Left renal pelvis (tissue), 4 donors: ENCODE data around the gene KLHL26. TPM values are rescaled to one million over a fixed set of nuclear protein-coding genes. Genes with fewer than 3 reads are reported as not detected.

ENCODE experiments used
- DNase-seq, 4 donors: peaks; one replicate each; pipeline ENCODE4 v3.0.0-alpha.2; 2013; ENCODE audit warnings: low read depth in 4 of 4, low spot score in 3 of 4
- polyA plus RNA-seq, 4 donors: library from polyadenylated mRNA; unstranded; fragments of 120-200 nt; gene quantifications; one replicate each; pipeline ENCODE4 v1.2.1, GENCODE V29; 2013; ENCODE audit not compliant: insufficient read length in 4 of 4

The KLHL26 gene
- polyA plus RNA-seq, 4 donors, result 5.1 to 10.3 (median 6.4) TPM

DNA sequence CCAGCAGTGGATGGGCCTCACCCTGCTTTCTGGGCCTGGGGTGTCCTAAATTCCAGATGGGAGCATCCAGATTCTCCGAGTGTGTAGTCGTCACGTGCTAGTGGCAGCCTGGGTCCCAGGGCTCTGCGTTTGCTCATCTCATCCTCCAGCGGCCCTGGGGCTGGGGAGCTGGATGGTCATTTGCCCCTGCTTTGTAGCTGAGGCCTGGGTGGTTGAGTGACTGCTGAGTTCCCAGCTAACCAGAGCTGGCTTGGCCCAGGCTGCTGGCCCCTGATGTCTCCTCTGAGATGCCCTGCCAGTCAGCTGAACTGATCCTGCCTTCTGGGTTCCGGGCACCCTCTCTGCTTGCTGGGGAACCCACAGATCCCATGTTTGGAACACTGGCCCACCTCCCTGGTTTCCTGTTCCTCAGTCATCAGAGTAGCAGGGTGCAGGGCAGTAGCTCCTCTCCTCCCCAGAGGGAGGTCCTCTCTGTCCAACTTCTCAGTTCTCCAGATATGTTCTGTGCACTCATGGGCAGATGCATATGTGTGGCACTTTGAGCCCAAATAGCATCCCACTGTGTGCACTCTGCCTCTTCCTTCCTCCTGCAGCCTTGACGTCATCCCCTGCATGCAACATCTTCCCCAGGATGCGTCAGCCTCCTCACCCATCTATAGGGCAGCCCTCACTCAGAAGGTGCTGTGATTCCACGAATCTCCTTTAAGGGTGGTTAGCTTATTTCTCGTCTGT is 24.3 kb downstream of the KLHL26 start:
- no peak for DNase-seq

DNA sequence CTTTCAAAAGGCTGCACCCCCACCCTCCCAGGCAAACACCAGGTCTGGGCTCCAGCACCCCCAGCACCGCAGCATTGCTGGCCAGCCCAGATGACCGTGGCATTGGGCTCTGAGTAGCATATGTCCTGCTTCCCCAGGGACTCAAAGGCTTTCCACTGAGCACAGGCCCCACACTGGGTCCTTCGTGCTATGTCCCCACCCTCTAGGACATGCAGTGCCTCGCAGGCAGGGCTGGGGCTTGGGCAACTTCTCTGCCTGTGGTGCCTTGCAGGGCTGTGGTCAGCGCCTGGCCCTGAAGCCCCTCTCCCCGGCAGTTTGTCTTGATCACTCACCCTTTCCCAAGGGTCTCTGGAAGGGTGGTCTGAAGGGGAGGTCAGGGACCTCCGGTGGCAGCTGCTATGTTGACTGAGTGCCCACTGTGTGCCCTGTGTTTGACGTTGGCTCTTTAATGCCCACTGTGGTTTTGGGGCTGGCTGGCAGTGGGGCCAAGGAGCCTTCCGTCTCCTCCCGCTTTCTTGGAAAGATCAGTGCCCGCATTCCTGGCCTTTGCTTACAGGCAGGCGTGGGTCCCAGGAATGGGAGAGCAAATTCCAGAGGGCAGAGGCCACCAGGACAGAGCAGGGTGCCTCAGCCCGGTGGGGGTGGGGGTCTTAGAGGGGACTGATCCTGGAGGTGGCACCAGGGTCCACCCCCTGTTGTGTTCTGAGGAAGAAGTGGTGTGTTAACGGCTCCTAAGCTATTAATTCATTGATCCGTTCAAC is 26.3 kb downstream of the KLHL26 start:
- no peak for DNase-seq

DNA sequence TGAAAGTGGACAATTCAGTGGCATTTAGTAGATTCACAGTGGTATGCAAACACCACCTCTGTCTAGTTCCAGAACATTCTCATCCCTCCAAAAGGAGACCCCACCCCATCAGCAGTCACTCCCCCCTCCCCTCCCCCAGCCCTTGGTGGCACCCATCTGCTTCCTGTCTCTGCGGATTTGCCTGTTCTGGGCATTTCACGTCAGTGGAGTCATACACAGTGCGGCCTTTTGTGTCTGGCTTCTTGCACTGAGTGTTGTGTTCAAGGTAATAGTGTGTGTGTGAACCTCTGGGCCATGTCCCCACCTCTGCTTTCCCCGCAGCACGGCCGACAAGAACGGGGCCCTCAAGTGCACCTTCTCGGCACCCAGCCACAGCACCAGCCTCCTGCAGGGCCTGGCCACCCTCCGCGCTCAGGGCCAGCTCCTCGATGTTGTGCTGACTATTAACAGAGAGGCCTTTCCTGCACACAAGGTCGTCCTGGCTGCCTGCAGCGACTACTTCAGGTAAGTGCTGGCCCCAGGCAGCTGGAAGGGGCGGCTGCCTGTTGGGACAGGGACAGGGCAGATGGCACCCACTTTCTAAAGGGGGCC is 27.2 kb downstream of the KLHL26 start:
- DNase-seq, result no peak

DNA sequence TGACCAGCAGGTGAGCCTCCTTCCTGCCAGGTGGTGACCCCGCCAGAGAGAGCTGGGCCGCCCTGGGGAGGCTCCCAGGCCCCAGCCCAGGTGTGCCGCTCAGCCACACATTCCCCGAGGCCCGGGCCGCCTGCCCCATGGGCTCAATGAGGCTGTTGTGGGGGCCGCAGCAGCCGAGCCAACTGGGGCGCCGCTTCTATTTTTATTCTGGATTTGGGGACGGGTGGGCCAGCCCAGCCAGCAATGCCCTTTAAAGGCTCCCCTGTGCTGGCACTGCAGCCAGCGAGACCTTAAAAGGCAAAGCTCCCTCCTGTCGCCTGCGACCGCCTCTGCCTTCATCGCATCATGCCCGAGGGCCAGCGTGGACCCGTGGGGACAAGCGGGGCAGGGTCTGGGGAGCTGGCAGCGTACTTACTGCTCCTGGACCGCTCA is 29.0 kb downstream of the KLHL26 start:
- DNase-seq, result no peak

DNA sequence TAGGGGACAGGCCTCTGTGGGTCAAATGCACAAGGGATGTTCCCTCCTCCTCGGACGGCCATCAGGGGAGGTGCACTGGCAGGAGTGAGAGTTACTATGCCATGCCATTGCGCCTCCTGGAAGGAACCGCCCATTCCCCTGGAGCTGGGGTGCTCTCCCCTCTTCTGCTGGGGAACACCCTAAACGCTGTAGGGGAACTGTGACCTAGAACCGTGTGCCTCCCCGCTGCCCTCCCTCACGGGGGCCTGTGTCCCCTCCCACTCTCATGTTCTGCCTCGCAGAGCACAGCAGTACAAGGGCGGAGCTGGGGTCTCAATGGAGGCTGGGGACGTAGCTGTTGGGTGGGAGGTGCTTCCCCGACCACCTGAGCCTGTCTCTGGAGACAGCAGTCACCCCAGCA is 29.5 kb downstream of the KLHL26 start:
- no peak for DNase-seq

DNA sequence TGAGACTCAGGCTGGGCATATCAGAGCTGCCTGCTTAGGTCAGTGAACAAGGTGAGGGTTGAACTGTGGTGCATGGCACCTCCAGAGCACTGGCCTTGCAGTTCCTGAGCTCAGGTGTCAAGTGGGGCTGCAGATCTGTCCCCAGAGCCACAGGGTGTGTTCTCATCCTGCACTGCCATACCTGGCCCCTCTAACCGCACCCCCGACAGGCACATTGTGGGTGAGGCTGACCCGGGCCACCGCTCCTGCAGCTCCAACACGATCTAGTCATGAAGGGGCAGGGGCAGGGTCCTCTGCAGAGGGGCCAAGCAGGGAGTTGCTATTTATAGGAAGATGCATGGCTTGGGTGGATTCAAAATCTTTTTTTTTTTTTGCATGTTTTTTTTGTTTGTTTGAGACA is 30.0 kb downstream of the KLHL26 start:
- no peak for DNase-seq

DNA sequence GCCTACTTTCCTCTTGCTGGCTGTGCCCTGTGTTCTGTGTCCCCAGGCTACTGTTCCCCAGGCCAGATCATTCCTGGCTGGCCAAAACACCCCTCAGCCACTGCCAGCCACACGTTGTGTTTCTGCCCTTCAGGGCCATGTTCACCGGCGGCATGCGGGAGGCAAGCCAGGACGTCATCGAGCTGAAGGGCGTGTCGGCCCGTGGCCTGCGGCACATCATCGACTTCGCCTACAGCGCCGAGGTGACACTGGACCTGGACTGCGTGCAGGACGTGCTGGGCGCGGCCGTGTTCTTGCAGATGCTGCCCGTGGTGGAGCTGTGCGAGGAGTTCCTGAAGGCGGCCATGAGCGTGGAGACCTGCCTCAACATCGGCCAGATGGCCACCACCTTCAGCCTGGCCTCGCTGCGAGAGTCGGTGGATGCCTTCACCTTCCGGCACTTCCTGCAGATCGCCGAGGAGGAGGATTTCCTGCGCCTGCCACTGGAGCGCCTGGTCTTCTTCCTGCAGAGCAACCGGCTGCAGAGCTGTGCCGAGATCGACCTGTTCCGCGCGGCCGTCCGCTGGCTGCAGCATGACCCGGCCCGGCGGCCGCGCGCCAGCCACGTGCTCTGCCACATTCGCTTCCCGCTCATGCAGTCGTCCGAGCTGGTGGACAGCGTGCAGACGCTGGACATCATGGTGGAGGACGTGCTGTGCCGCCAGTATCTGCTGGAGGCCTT is 30.9 kb downstream of the KLHL26 start:
- no peak for DNase-seq

DNA sequence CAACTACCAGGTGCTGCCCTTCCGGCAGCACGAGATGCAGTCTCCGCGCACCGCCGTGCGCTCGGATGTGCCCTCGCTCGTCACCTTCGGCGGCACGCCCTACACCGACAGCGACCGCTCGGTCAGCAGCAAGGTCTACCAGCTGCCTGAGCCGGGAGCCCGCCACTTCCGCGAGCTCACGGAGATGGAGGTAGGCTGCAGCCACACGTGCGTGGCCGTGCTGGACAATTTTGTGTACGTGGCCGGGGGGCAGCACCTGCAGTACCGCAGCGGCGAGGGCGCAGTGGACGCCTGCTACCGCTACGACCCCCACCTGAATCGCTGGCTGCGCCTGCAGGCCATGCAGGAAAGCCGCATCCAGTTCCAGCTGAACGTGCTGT is 31.4 kb downstream of the KLHL26 start:
- DNase-seq, result no peak

DNA sequence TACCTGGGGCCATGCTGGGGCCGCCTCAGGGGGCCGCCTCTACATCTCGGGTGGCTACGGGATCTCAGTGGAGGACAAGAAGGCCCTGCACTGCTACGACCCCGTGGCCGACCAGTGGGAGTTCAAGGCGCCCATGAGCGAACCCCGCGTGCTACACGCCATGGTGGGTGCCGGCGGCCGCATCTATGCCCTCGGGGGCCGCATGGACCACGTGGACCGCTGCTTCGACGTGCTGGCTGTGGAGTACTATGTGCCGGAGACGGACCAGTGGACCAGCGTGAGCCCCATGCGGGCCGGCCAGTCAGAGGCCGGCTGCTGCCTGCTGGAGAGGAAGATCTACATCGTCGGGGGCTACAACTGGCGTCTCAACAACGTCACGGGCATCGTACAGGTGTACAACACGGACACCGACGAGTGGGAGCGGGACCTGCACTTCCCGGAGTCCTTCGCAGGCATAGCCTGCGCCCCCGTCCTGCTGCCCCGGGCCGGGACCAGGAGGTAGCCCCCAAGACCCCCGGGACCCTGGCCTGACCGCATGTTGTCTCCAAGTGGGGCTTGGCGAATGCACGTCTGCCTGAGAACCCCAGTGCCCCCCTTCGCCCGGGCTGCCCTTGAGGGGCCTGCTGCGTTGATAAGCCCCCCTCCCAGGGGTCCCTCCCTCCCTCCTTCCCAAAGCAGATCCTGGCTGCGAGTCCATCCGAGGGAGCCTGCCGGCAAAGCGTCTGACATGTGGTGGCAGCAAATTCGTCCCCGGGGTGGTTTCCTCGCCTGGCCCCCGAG is 32.1 kb downstream of the KLHL26 start:
- DNase-seq, result no peak

DNA sequence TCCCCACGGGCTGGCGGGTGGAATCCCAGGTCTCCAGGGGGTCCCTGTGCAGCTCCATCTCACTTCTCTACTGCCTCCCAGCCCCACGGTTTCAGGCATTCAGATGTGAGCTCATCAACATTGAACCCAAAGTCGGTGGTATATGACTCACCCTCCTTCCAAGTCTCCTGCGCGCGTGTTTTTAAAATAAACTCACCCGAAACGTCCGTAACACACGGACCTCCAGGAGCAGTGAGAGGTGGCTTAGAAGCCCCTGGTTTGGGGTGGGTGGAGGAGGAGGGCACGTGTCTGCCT is 32.6 kb downstream of the KLHL26 start:
- no peak for DNase-seq

DNA sequence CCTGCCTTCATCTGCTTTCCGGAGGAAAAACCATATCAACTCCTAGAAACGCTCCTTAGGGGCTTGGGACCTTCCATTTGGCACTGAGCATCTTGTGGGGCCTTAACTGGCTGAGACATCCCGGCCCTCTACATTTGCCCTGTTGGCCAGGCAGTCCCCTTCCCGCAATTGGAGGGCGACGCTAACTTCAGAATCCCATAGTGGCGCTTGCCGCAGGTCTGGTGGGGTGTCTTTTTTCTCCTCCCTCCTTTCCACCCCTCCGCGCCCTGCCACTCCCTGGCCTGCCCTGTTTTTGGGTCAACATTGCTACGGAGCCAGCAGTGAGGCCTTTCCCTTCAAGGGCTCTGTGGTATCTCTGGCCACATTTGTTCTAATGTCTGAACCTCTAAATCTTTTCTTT is 33.1 kb downstream of the KLHL26 start:
- DNase-seq, result no peak

DNA sequence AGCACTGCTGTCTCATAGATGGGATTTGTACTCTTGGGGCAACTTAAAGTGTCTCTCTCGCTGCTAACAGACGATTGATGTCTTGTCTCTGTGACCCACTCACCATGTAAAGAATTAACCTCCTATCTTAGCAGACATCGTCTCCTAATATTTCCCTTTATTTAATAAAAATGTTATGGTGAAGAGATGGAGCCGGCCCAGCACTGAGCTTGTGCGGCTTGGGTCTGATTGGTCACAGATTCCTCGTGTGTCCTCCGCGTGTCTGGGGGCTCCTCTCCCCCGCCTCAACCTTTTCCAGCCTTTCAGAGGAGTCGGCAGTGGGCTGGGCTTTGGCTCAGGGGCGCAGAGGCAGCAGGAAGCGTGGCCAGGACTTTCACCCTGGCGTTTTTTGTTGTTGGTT is 33.5 kb downstream of the KLHL26 start:
- no peak for DNase-seq

DNA sequence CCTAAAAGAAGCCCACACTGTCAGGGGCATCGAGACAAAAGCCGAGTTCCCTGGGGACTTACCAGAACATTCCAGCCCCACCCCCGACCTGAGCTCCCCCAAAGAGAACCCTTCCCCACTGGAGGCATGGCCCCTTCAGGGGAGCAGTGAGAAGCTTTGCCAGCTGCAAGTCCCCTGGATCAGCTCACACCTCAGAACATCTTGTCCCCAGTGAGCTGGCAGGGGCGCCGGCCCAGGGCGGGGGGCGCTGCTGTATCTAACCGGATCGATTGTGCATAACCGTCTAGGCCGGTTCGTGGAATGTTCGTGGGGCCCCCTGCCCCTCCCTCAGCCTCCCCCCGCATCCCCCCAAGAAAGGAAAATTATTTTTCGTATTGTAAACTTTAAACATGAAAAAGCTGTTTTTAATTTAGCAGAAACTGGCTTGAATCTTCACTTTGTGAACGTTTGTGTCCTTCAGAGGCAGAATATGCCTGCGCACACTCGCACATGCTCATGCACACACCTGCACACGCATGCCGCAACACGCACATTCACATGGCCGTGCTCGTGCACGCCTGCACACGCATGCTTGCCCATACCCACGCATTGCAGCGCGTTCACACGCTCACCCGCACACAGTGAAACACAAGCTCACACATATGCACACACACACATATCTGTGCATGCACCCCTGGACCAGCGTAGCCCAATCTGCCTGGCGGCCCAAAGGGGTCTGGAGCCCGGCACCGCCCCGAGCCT is 34.6 kb downstream of the KLHL26 start:
- DNase-seq, result no peak

DNA sequence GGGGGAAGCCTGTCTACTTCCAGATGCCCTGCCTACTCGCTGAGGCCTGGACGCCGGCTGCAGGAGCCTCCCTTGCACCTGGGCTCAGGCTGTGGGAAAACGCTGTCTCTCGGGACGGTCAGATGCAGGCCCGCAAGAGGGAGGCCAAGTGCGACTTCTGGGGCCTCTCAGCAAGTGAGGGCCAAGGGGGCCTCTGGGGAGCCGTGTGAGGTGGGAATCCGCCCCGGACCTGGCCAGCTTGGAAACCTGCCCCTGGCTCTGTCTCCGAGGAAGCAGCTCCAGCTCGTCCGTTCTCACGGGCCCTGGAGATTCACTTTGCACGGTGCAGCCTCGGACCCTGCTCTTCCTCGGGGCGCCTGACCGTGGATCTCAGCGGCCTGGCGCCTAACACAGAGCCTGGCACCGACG is 35.2 kb downstream of the KLHL26 start:
- DNase-seq, result no peak

DNA sequence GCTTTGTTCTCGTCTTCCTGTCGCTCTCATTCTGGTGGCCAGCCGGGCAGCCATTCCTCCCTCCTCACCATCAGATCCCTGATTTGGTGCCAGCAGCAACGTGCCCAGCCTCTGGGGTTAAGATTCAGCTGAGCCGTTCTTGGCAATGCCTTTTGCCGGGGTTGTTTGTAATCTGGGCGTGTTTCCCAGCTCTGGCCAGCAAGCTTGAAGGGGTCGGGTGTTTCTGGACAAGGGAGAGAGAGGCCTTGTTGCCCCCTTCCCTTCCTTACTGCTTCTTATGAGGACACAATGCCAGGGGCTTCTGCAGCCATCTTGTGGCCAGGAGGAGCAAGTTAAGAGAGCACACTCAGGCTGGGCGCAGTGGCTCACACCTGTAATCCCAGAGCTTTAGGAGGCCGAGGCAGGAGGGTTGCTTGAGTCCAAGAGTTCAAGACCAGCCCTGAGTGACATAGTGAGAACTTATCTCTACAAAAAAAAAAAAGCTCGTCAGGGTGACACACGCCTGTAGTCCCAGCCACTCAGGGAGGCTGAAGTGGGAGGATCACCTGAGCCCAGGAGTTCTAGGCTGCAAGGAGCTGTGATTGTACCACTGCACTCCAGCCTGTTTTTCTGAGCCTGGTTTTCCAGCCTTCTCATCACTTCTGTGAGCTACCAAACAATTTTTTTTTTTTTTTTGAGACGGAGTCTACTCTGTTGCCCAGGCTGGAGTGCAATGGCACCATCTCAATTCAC is 35.9 kb downstream of the KLHL26 start:
- DNase-seq, result no peak

DNA sequence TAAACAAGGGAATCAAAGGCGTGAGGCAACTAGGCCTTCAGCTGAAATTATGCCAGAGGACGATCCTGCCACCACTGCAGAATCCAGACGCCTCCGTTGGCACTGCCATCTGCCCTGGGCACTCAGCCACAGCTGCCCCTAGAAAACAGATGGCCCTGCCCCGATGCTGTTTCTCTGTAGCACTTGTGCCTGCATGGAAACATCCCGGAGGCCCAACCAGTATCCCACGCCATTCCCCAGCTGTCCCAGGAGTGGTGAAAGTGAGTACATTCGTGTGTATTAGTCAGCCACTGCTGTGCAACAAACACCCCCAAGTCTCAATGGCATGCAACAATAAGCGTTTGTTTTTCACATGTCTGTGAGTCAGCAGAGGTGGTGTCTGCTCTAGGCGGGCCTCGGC is 37.8 kb downstream of the KLHL26 start:
- no peak for DNase-seq

DNA sequence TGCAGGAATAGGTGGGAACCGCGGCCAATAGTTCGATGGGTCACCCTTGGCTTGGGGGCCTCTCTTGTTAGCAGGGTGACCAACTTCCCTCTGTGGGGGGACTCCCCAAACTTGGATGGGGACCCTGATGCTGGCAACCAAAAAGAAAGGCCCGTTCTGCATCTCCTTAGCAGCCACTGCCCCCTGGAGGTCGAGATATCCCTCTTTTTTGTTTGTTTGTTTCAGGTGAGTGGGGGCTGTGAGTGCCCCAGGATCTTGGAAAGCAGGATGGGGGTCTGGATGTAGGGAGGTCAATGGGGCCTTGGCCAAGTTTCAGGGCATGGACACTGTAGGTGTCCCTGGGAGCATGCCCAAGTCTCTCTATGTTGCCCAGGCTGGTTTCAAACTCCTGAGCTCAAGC is 39.0 kb downstream of the KLHL26 start:
- no peak for DNase-seq

DNA sequence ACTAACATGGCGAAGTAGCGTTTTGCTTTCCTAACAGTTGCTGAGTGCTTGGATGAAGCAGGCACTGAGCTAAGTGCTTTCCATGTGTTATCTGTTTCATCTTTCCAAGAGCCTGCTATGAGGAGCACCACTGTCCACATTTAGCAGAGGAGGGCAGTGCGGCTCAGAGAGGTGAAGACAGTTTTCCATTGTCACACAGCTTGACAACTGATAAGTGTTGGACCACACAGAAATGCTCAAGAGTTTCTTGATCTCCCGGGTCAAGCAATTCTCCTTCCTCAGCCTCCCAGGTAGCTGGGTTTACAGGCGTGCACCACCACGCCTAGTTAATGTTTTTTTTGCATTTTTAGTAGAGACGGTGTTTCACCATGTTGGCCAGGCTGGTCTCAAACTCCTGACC is 39.9 kb downstream of the KLHL26 start:
- DNase-seq, result no peak

DNA sequence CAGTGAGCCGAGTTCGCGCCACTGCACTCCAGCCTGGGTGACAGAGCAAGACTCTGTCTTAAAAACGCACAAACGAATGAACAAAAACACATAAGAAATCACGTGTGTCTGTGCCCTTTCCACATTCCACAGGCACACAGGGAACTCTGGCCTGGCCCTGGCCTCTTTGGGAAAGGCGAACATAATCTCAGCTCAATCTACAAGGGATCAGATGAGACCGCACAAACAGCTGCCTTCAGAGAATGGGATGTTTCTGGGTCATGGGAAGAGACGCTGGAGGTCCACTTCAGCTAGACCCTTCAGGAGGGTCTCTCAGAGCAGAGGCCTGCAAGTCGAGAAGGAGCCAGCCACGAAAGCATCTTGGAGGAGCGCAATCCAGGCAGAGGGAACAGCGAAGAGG is 40.3 kb downstream of the KLHL26 start:
- DNase-seq, result no peak
